Osteocyte (in vitro differentiated cells): ENCODE results near the gene HMGA1. TPM values are rescaled to one million over a fixed set of nuclear protein-coding genes. Genes with fewer than 3 reads are reported as not detected.

Source experiments
- DNase-seq: peaks from one replicate; pipeline ENCODE4 v3.0.0; 2021; ENCODE audit warnings: mixed read lengths; ENCODE audit not compliant: unreplicated experiment; ENCODE audit errors: extremely low spot score
- H3K27ac Mint-ChIP-seq: one replicate; pipeline ENCODE4 v1.8.0; 2021; ENCODE audit warnings: mild to moderate bottlenecking, mixed read lengths; ENCODE audit not compliant: unreplicated experiment
- H3K27me3 Mint-ChIP-seq: one replicate; pipeline ENCODE4 v1.8.0; 2021; ENCODE audit warnings: mixed read lengths; ENCODE audit not compliant: unreplicated experiment
- H3K36me3 Mint-ChIP-seq: one replicate; pipeline ENCODE4 v1.8.0; 2021; ENCODE audit warnings: mixed read lengths; ENCODE audit not compliant: unreplicated experiment
- H3K4me1 Mint-ChIP-seq: one replicate; pipeline ENCODE4 v1.8.0; 2021; ENCODE audit warnings: mixed read lengths; ENCODE audit not compliant: unreplicated experiment
- H3K4me3 Mint-ChIP-seq: one replicate; pipeline ENCODE4 v1.8.0; 2021; ENCODE audit warnings: mild to moderate bottlenecking, moderate library complexity, mixed read lengths; ENCODE audit not compliant: unreplicated experiment
- H3K9me3 Mint-ChIP-seq: one replicate; pipeline ENCODE4 v1.8.0; 2021; ENCODE audit warnings: mixed read lengths; ENCODE audit not compliant: unreplicated experiment
- total RNA-seq: library from RNA; stranded (reverse); gene quantifications from 2 replicates; pipeline ENCODE4 v1.2.1, GENCODE V29; 2021
- TF ChIP-seq, protein P1 (sequence below): fragments of 200-600 bp; sonication (generic); IDR thresholded peaks from 2 replicates; pipeline ENCODE4 v1.5.0; 2021; ENCODE audit warnings: antibody characterized with exemption, mild to moderate bottlenecking, moderate library complexity

HMGA1 gene
- total RNA-seq, 1 donor from 2014 or later = 89.0 TPM

DNA sequence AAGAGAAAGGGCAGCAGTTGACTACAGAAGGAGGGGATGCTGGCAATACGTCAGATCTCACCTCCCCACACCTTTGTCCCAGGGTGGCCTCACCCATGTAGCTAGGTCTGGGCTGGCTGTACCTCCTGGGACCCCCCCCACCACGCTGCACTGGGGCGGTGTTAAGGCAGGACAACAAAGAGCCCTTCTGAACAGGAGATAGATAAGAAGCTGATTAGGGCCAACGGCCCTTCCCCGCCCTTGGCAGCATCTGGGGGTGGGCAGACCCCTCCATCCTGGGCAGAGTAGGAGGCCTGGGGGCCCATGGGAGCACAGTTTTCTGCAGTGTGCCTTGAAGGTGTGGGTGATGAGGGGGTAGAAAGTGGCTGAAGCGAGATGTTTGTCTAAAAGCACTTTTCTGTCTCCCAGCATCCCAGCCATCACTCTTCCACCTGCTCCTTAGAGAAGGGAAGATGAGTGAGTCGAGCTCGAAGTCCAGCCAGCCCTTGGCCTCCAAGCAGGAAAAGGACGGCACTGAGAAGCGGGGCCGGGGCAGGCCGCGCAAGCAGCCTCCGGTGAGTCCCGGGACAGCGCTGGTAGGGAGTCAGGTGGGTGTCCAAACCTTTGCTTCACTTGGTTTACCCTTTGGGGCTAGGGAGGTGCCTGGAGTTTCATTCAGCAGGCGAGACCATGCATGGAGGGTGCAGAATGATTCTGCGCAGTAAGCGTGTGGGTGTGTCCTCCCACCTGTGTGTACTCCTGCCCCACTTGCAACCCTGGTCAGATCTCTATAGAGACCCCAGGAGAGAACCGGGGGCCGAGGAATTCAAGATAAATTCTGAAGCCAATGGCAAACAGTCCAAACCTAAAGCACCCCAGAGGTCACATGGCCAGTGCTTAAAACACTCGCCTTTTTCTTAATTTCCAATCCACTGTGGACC, 3.9 kb downstream of the HMGA1 start:
- TF ChIP-seq, protein P1, sequence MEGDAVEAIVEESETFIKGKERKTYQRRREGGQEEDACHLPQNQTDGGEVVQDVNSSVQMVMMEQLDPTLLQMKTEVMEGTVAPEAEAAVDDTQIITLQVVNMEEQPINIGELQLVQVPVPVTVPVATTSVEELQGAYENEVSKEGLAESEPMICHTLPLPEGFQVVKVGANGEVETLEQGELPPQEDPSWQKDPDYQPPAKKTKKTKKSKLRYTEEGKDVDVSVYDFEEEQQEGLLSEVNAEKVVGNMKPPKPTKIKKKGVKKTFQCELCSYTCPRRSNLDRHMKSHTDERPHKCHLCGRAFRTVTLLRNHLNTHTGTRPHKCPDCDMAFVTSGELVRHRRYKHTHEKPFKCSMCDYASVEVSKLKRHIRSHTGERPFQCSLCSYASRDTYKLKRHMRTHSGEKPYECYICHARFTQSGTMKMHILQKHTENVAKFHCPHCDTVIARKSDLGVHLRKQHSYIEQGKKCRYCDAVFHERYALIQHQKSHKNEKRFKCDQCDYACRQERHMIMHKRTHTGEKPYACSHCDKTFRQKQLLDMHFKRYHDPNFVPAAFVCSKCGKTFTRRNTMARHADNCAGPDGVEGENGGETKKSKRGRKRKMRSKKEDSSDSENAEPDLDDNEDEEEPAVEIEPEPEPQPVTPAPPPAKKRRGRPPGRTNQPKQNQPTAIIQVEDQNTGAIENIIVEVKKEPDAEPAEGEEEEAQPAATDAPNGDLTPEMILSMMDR = no peak
- H3K9me3 Mint-ChIP-seq = no peaks in the 10 kb centered on the region
- no peak overlapping the region for H3K27ac Mint-ChIP-seq
- no peak overlapping the region for H3K4me3 Mint-ChIP-seq
- H3K27me3 Mint-ChIP-seq = no peaks in the 10 kb centered on the region
- H3K36me3 Mint-ChIP-seq = peaks cover 7% of the 10 kb centered on the region
- DNase-seq = no peak
- H3K4me1 Mint-ChIP-seq = peaks cover 47% of the 10 kb centered on the region

- Mint-ChIP-seq H3K27me3 (no peaks in the 10 kb centered on the region), H3K4me1 (peaks cover 49% of the 10 kb centered on the region), H3K36me3 (peaks cover 7% of the 10 kb centered on the region), H3K27ac (no peak overlapping the region), H3K4me3 (no peak overlapping the region), H3K9me3 (no peaks in the 10 kb centered on the region)
- DNase-seq = no peak
- TF ChIP-seq, protein P1 = no peak
These were observed 4.9 kb downstream of the HMGA1 start for GRCh38 chr6:34241351-34242215.

GRCh38 chr6:34242252-34243130, 5.8 kb downstream of the HMGA1 start:
- peak overlapping the region; percentile 81 for H3K27ac Mint-ChIP-seq
- no peak overlapping the region for H3K4me3 Mint-ChIP-seq
- H3K36me3 Mint-ChIP-seq = peaks cover 7% of the 10 kb centered on the region
- H3K9me3 Mint-ChIP-seq = no peaks in the 10 kb centered on the region
- peaks cover 54% of the 10 kb centered on the region for H3K4me1 Mint-ChIP-seq
- TF ChIP-seq, protein P1 = no peak
- H3K27me3 Mint-ChIP-seq = no peaks in the 10 kb centered on the region
- no peak for DNase-seq

DNA sequence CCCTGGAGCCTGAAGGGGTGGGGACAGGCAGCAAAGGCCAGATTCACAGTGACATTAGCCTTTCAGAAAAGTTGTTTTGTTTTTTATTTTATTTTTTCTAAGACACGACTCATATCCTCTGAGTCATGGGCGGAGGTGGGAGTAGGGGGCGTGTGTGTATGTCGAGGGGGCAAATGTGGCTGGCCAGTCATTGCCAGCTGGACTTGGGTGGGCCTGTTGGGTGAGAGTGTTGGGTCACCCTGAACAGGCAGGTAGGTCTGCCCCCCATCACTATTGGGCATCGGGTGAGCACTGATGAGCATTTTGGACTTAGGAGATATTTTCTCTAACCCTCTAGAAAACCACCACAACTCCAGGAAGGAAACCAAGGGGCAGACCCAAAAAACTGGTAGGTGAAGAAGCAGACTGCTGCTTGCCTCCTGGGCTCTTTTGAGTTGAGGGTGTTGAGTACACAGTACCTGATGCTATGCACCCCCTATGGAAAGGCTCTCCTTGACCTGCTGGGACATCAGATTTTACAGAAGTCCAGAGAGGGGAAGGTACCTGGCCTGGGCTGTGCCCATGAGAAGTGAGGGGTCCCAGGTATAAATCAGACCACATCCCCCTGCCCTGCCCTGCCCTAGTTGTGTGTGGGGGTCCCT, 6.6 kb downstream of the HMGA1 start:
- Mint-ChIP-seq H3K4me1 (peaks cover 61% of the 10 kb centered on the region), H3K36me3 (peaks cover 7% of the 10 kb centered on the region), H3K27ac (peak overlapping the region; percentile 87), H3K9me3 (no peaks in the 10 kb centered on the region), H3K27me3 (no peaks in the 10 kb centered on the region), H3K4me3 (no peak overlapping the region)
- TF ChIP-seq, protein P1 = no peak
- DNase-seq = no peak
